T1000 (cell line): ENCODE measurements around the gene PCDHA12.
"Not testable (repeated sequence)": the region's sequence is repeated elsewhere in the genome, so short reads cannot be mapped to it uniquely, and the experiment has no call there.

Source experiments
- DNase-seq: peaks from one replicate; lab custom pipeline; 2025; ENCODE audit warnings: mixed read lengths; lab: John Stamatoyannopoulos, UW

Gene PCDHA12

DNA sequence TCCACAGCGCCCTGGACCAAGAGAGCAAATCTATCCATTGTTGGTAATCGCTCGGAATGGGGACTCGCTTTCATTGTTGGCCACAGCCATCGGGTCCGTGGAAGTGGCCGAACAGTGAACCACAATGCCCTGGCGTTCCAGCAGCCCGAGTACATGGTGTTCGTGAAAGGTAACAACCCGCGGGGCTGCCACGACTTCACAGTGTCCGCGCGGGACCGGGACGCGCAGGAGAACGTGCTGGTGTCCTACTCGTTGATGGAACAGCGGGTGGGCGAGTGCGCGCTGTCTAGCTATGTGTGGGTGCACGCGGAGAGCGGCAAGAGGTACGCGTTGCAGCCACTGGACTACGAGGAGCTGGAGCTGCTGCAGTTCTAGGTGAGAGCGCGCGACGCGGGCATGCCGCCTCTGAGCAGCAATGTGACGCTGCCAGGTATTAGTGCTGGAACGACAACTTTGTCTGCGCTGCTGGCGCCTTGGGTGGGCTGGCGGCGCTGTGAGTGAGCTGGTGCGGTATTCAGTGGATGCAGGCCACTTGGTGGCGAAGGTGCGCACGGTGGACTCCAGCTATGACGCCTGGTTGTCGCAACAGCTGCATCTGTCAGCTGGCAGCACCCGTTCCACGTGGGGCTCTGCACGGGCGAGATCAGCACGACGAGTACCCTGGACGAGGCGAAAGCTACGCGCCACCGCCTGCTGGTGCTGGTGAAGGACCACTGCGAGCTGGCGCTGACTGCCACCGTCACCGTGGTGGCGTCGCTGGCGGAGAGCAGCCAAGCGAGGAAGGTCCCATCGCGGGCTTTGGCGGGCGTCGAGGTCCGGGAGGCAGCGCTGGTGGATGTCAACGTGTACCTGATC is 12.4 kb upstream of the PCDHA12 start:
- DNase-seq = no peak

DNA sequence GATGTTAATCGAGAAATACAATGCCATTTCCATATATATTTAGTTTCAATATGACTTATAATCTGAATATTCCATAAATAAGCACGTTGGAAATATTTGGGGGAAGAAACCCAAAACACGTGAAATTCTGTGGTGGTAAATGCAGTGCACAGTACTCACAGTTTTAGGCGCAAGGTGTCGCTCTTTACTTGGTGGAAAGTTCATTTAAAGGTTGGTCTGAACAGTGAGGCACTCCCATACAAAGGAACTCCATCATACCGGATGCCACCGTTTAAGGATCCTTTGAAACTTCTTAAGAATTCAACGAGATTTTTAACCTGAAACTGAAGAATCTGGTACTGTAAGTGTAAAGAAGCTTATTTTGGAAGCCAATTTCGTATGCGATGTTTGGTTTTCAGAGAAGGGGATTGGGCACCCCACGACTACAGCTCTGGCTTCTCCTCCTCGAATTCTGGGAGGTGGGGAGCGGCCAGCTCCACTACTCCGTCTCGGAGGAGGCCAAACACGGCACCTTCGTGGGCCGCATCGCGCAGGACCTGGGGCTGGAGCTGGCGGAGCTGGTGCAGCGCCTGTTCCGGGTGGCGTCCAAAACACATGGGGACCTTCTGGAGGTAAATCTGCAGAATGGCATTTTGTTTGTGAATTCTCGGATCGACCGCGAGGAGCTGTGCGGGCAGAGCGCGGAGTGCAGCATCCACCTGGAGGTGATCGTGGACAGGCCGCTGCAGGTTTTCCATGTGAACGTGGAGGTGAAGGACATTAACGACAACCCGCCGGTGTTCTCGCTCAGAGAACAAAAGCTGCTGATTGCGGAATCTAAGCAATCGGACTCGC is 6.2 kb upstream of the PCDHA12 start, which contains the start of gene PCDHA11:
Gene PCDHA11, plus strand, starts transcription at position 237 of the 834 bp plus-strand sequence. Its CDS starts 147 bp downstream, at position 384.
- no peak for DNase-seq

DNA sequence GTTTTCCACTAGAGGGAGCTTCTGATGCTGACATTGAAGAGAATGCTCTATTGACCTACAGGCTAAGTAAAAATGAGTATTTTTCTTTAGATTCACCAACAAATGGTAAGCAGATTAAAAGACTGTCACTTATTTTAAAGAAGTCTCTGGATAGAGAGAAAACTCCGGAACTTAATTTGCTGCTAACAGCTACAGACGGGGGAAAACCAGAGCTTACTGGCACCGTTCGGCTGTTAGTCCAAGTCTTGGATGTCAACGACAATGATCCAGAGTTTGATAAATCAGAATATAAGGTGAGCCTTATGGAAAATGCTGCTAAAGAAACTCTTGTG is 5.6 kb upstream of the PCDHA12 start:
- no peak for DNase-seq

DNA sequence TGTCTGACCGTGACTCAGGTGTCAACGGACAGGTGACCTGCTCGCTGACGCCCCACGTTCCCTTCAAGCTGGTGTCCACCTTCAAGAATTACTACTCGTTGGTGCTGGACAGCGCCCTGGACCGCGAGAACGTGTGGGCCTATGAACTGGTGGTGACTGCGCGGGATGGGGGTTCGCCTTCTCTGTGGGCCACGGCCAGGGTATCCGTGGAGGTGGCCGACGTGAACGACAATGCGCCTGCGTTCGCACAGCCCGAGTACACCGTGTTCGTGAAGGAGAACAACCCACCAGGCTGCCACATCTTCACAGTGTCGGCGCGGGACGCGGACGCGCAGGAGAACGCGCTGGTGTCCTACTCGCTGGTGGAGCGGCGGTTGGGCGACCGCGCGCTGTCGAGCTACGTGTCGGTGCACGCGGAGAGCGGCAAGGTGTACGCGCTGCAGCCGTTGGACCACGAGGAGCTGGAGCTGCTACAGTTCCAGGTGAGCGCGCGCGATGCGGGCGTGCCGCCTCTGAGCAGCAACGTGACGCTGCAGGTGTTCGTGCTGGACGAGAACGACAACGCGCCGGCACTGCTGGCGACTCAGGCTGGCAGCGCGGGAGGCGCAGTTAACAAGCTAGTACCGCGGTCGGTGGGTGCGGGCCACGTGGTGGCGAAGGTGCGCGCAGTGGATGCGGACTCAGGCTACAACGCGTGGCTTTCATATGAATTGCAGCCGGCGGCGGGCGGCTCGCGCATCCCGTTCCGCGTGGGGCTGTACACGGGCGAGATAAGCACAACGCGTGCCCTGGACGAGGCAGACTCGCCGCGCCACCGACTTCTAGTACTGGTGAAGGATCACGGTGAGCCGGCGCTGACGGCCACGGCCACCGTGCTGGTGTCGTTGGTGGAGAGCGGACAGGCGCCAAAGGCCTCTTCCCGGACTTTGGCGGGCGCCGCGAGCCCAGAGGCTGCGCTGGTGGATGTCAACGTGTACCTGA is 4.6 kb upstream of the PCDHA12 start:
- no peak for DNase-seq

DNA sequence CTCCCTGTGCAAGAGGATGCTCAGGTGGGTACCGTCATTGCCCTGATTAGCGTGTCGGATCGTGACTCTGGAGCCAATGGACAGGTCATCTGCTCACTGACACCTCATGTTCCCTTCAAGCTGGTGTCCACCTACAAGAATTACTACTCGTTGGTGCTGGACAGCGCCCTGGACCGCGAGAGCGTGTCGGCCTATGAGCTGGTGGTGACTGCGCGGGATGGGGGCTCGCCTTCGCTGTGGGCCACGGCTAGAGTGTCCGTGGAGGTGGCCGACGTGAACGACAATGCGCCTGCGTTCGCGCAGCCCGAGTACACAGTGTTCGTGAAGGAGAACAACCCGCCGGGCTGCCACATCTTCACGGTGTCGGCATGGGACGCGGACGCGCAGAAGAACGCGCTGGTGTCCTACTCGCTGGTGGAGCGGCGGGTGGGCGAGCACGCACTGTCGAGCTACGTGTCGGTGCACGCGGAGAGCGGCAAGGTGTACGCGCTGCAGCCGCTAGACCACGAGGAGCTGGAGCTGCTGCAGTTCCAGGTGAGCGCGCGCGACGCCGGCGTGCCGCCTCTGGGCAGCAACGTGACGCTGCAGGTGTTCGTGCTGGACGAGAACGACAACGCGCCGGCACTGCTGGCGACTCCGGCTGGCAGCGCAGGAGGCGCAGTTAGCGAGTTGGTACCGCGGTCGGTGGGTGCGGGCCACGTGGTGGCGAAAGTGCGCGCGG is 1.6 kb downstream of the PCDHA12 start:
- not testable (repeated sequence) for DNase-seq

DNA sequence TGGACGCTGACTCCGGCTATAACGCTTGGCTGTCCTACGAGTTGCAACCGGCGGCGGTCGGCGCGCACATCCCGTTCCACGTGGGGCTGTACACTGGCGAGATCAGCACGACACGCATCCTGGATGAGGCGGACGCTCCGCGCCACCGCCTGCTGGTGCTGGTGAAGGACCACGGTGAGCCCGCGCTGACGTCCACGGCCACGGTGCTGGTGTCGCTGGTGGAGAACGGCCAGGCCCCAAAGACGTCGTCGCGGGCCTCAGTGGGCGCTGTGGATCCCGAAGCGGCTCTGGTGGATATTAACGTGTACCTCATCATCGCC is 2.1 kb downstream of the PCDHA12 start:
- DNase-seq = no peak

DNA sequence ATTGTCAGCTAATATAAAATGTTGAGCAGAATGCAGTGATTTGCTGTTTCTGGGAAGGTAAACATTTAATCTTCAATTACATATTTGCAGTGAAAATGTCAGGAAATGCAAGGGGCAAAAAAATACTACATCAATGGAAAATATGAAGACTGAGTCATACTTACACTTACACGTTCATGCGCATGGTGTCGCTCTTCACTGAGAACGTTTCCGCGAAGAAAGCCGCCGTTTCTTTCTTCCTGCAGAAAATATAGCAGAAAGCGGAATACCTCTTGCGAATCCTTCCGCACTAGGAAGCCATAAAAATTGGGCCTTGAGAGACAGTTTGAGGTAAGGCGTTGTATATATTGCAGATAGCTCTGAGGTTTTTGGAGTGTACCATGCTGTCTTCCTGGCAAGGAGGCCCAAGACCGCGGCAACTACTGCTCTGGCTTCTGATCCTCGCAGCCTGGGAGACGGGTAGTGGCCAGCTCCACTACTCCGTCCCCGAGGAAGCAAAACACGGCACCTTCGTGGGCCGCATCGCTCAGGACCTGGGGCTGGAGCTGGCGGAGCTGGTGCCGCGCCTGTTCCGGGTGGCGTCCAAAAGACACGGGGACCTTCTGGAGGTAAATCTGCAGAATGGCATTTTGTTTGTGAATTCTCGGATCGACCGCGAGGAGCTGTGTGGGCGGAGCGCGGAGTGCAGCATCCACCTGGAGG is 6.9 kb downstream of the PCDHA12 start, which contains the start of gene PCDHA13:
Gene PCDHA13, plus strand, starts transcription at position 236 of the 702 bp plus-strand sequence. Its CDS starts 145 bp downstream, at position 381.
- no peak for DNase-seq

DNA sequence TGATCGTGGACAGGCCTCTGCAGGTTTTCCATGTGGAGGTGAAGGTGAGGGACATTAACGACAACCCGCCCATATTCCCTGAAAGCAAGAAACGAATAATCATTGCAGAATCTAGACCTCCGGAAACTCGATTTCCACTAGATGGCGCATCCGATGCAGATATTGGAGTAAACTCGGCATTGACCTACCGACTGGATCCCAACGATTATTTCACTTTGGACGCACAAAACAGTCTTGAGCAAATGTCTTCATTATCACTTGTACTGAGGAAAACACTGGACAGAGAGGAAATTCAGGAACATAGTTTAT is 7.4 kb downstream of the PCDHA12 start:
- DNase-seq = no peak

DNA sequence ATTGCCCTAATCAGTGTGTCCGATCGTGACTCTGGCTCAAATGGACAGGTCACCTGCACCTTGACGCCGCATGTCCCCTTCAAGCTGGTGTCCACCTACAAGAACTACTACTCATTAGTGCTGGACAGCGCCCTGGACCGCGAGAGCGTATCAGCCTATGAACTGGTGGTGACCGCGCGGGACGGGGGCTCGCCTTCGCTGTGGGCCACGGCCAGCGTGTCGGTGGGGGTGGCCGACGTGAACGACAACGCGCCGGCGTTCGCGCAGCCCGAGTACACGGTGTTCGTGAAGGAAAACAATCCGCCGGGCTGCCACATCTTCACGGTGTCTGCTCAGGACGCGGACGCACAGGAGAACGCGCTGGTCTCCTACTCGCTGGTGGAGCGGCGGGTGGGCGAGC is 8.3 kb downstream of the PCDHA12 start:
- no peak for DNase-seq

DNA sequence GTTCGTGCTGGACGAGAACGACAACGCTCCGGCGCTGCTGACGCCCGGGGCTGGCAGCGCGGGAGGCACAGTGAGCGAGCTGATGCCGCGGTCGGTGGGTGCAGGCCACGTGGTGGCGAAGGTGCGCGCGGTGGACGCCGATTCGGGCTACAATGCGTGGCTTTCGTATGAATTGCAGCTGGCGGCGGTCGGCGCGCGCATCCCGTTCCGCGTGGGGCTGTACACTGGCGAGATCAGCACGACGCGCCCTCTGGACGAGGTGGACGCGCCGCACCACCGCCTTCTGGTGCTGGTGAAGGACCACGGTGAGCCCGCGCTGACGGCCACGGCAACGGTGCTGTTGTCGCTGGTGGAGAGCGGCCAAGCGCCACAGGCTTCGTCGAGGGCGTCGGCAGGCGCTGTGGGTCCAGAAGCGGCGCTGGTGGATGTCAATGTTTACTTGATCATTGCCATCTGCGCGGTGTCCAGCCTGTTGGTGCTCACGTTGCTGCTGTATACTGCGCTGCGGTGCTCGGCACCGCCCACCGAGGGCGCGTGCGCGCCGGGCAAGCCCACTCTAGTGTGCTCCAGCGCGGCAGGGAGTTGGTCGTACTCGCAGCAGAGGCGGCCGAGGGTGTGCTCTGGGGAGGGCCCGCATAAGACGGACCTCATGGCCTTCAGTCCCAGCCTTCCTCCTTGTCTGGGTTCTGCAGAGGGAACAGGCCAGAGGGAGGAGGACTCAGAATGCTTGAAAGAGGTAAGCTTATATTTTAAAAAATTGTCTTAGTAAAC is 9.0 kb downstream of the PCDHA12 start:
- DNase-seq = no peak

DNA sequence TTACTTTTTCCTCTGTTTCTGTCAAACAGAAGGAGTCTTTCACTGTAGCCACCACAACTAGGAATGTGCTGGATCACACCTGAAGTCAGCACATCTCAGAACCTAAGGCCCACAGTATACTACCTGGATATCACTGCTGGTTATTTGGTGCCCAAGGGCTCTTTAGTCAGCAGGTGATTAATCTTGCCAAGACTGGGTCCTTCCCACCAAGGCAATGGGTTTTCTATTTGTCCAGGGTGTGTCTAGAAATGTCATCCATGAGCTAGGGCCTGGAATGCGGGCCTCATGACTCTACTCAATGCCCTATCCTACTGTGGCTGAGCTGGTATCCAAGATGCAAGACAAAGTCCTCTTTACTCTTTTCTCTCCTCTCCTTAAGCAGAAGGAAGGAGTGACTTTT is 41.2 kb downstream of the PCDHA12 start:
- DNase-seq = no peak

DNA sequence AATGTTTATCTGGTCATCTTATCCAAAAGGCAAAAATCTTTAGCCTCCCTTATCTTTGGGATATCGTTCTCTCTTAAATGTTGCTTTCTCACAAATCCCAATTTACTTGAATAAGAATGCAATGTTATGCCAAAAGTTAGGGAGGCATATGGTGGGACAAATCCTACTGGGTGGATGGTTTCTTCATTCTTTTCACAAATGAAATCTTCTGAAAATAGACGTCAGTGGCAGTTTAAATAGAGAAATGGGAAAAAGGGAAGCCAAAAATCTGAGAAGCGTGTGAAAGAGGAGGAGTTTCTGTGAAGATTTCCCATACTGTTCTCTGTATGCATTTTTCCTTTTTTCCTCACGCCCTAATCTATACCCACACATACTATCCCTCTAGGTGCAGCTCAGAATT is 48.5 kb downstream of the PCDHA12 start:
- no peak for DNase-seq

DNA sequence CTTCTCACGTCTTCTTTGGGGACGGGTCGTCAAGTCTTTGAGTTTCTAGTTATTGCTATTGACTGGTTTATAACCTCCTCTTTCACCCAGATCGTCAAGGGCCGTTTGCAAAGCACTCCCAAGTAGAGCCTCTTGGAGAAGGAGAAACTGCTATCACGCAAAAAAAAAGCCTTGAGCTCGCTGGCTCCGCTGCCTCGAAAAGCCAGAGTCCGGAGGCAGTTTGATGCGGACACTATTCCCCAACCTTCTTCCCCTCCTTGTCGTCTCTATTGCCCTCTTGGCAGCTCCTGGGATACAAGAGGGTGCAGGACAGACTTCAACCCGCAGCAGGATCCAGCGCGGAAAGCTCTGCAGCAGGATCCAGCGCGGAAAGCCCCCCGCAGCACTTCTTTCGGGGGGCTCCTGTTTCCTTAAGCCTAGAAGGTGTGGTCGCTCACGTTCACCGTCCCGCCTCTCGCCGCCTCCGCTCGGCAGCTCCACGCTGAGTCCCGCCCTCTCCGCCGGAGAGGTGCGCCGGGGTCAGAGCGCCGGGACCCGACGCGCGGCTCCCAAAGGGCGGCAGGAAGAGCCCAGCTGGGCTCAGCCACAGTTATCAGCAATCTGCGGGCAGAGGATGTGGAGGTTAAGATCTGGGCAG is 50.8 kb downstream of the PCDHA12 start, which contains the start of gene PCDHAC1:
Gene PCDHAC1, plus strand, starts transcription at position 494 of the 637 bp plus-strand sequence. CDS start 594 bp downstream, outside the sequence.
- no peak for DNase-seq

DNA sequence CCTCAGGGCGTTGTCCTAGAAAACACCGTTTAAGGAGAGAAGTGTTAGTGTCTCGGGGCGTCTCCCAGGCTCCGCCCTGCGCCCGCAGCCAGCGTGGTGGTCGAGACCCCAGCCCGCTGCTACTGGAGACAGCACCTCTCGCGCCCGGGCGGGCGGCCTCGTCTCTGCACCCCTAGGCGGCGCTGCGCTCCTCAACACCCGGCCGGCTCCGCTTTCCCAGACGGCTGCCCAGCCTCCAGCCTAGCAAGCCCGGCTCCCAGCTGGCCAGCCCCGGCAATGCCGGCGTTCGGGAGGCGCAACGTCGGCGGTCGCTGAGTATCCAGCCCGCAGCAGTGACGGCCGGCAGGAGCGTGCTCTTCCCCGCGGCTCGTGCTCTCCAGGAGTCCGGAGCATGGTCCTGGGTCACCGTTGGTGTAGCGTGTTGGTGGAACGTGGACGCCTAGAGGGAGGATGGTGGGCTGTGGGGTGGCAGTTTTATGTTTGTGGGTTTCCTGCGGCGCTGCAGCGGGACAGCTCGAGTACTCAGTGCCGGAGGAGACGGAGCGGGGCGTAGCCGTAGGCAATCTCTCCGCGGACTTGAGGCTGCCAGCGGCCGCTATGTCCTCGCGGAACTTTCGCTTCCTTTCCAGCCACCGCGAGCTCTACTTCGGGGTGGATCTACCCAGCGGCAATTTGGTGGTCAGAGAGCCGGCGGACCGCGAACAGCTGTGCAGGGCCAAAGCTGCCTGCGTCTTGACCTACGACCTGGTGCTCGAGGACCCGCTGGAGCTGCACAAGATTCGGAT is 51.5 kb downstream of the PCDHA12 start:
- DNase-seq = no peak

DNA sequence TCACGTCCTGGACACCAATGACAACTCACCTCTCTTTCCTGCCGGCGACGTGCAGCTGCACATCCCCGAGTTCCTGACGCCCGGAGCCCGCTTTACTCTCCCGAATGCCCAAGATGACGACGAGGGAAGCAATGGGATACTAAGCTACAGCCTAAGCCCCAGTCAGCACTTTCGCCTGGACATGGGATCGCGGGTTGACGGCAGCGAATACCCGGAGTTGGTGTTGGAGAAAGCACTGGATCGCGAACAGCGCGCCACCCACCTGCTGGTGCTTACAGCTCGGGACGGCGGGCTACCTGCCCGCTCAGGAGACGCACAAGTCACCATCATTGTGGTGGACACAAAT is 52.1 kb downstream of the PCDHA12 start:
- no peak for DNase-seq
